Mucosa of rectum (tissue), 2 donors: ENCODE results near the gene SLC39A12.

Source experiments
- H3K27ac ChIP-seq, 2 donors: one replicate each; pipeline ENCODE4 v1.7.0; 2013; ENCODE audit warnings: inconsistent platforms in 2 of 2, low read depth in 2 of 2, low read length in 2 of 2
- H3K27me3 ChIP-seq, 2 donors: one replicate each; pipeline ENCODE4 v1.7.0; 2013; ENCODE audit warnings: low read length in 2 of 2; ENCODE audit not compliant: control insufficient read depth in 2 of 2, insufficient read depth in 2 of 2
- H3K36me3 ChIP-seq, 2 donors: one replicate each; pipeline ENCODE4 v1.7.0; 2013; ENCODE audit warnings: low read length in 2 of 2; ENCODE audit not compliant: control insufficient read depth in 2 of 2, insufficient read depth in 2 of 2
- H3K4me1 ChIP-seq, 2 donors: one replicate each; pipeline ENCODE4 v1.7.0; 2013; ENCODE audit warnings: low read length in 2 of 2, mild to moderate bottlenecking in 1 of 2; ENCODE audit not compliant: control insufficient read depth in 2 of 2, insufficient read depth in 2 of 2
- H3K4me3 ChIP-seq, 2 donors: one replicate each; pipeline ENCODE4 v1.7.0; 2013; ENCODE audit warnings: low read length in 2 of 2
- H3K9ac ChIP-seq, 2 donors: one replicate each; pipeline ENCODE4 v1.7.0; 2013; ENCODE audit warnings: low read length in 2 of 2, low read depth in 1 of 2, mild to moderate bottlenecking in 1 of 2
- H3K9me3 ChIP-seq, 2 donors: one replicate each; pipeline ENCODE4 v1.7.0; 2013; ENCODE audit warnings: low read length in 2 of 2; ENCODE audit not compliant: control insufficient read depth in 2 of 2
- donor health status: healthy.
- donor health status: Normal muscosa, but diverticular disease.

SLC39A12 gene

DNA sequence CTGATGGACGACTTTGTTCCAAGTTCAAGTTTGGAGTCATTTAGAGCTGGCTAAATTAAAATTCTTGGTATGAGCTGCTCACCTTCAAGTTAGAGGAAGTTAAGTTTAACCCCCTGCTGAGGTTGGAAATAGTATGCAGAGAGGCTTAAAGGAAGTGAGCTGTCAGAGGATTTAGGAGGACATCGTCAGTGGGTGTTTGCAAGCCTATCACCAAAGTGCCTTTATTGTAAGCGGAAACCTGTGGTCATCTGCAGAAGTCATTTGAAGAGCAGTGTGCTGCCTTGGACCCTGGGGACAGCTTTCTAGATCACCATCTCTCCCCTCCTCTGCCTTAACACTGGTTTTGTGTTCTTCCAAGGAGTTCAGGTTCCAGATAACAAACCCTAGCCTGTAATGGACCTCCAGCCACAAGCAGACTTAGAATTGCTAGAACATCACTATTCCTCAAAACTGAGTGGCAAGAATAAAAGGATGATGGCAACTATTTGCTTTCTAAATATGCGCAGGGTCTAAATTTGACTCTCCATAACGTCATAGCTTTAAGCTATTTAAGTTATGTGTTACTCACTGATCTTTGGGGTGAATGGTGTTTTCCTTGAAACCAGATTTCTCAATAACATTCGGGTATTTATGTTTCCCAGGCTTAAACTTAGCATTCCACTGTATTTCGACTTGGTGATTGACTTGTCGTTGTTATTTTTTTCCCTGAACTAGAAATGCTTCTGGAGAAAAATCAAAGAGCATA is 93.4 kb downstream of the SLC39A12 start:
- H3K9me3 ChIP-seq: no peaks in the 10 kb centered on the region
- H3K4me1 ChIP-seq: no peaks in the 10 kb centered on the region
- no peaks in the 10 kb centered on the region for H3K36me3 ChIP-seq
- no peak overlapping the region for H3K9ac ChIP-seq
- H3K27me3 ChIP-seq: no peaks in the 10 kb centered on the region
- no peak overlapping the region for H3K27ac ChIP-seq
- no peak overlapping the region for H3K4me3 ChIP-seq

DNA sequence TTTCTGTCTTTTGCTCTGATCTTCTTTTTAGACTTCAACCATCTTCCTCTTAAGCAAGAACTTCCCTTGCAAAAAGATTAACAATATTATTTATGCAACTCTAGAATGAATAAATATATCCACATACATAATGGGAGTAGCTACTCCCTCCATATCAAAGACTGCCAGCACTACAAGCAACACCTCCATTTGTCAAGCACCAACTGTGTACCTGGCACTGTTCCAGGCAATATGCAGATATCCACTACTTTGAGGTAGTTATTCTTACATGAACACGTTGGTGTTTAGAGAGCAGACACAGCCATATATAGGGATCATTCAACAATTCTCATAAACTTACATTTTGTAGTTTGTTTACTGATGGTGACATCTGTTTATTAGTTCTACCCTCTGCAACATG is 104.9 kb downstream of the SLC39A12 start:
- H3K9ac ChIP-seq: no peak overlapping the region
- H3K27ac ChIP-seq: no peak overlapping the region
- no peaks in the 10 kb centered on the region for H3K36me3 ChIP-seq
- no peaks in the 10 kb centered on the region for H3K27me3 ChIP-seq
- no peaks in the 10 kb centered on the region for H3K9me3 ChIP-seq
- no peak overlapping the region for H3K4me3 ChIP-seq
- H3K4me1 ChIP-seq: peaks cover 0 to 3% of the 10 kb centered on the region in 2 donors

DNA sequence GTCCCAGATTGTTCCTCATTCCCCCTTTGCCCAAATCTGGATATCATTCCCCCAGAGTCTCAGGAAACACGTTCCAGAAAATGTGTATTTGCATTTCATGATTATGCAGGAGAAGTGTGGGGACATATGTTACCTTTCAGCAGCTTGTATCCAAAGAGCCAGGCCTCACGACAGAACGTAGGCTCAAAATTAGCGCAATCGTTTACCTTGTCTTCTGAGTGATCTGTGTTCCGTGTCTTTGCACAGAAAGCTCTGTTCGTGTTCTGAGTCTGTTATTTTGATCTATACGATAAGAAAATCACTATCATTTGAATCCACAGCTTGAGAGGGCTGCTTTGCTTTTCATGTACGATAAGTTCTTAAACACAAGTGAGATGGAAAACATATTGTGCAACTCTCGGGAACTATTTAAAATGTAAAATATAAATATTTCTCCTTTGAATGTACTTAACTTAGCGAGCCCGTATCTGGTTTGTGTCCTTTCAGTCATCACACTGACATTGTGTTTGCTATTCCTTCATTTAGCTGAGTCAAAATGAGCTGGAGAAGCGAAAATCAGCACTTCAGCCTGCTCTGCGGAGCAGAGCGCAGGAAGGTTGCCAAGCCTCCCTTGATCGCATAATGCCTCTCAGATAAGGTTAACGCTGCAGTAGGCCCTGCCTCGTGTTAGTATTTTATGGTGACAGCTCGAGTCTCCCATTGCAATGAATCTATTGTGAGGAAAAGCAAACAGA is 108.3 kb downstream of the SLC39A12 start:
- Histone ChIP-seq H3K9ac (no peak overlapping the region), H3K4me3 (no peak overlapping the region)

DNA sequence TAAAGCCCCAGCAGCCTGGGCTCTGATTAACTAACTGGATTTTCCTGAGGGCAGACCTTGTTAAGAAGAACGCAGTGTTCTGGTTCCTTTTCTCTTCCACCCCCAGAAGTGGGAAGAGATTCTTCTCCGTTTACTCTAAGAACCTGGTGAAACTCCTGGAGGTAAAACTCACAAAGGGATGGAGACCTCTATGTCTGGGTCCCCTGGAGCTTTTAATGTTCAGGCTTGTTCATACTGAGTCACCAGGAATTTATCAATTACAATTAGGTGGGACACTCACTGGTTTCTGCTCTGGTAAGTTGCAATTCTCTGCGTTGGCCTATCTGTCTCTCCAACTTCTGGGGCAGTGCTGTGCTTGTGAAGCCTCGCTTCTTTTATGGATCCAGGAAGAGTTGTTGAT is 115.2 kb downstream of the SLC39A12 start:
- Histone ChIP-seq H3K9me3 (no peaks in the 10 kb centered on the region), H3K27ac (no peak overlapping the region), H3K36me3 (no peaks in the 10 kb centered on the region), H3K4me1 (no peaks in the 10 kb centered on the region), H3K9ac (no peak overlapping the region), H3K27me3 (no peaks in the 10 kb centered on the region), H3K4me3 (no peak overlapping the region)

More for the DNA sequence above, 108.3 kb downstream of the SLC39A12 start:
- Histone ChIP-seq H3K4me1 (no peaks in the 10 kb centered on the region), H3K27ac (no peak overlapping the region), H3K9me3 (no peaks in the 10 kb centered on the region), H3K36me3 (no peaks in the 10 kb centered on the region), H3K27me3 (no peaks in the 10 kb centered on the region)

DNA sequence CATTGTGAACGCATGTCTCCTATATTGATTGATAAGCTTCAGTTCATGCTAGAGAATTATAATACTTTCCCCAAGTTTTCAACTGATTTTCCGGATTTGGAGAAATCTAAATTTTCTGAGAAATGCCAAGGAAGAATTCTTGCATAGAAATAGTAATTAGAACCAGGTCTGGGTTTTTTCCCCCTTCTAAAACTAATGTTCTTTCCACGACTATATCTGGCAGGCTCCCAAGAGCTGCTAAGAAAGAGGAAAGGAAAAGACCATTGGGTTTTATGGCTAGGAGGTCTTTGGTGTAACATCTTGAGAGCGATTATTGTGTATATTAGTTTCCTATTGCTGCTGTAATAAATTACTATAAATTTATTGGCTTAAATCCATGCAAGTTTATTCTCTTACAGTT is 116.7 kb downstream of the SLC39A12 start:
- H3K4me1 ChIP-seq: no peaks in the 10 kb centered on the region
- no peak overlapping the region for H3K9ac ChIP-seq
- H3K36me3 ChIP-seq: no peaks in the 10 kb centered on the region
- no peak overlapping the region for H3K27ac ChIP-seq
- no peaks in the 10 kb centered on the region for H3K27me3 ChIP-seq
- H3K9me3 ChIP-seq: no peaks in the 10 kb centered on the region
- no peak overlapping the region for H3K4me3 ChIP-seq

DNA sequence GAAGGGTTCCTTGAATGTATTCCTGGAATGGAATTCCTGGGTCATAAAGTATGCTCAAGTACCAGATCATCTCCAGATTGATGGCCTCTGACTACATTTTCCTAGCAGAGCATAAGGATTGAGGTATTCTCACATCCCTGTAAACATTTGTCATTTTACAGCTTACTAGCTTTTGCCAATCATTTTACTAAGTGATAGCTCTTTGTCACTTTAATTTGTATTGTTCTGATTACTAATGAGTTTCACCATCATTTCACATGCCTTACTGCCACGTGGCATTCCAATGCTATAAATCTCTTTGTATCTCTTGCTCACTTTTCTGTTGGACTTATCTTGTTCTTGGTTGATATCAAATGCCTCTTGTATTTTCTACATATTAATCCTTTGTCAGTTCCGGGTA is 119.9 kb downstream of the SLC39A12 start:
- no peaks in the 10 kb centered on the region for H3K36me3 ChIP-seq

DNA sequence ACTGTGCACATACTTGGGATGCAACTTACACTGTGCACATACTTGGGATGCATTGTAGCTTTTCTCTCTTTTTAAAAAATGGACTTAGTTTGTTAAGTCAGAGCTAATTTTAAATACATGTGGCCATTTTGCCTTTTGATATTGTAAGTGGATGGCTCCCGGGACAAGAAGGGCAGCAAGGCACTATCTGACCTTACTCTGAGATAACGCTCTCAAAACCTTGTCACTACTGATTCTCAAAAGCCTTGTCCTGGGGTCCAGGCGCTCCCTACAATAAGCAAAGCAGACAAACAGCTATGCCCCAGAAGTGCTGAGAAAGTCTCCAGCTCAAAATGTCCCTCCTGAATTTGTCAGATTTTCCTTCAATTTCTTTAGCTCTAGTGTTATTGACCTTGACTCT is 121.6 kb downstream of the SLC39A12 start:
- no peak overlapping the region for H3K27ac ChIP-seq
- H3K9me3 ChIP-seq: no peaks in the 10 kb centered on the region
- H3K4me1 ChIP-seq: no peaks in the 10 kb centered on the region
- H3K9ac ChIP-seq: peak overlapping the region in 1 of 2 donors; percentile 17
- H3K36me3 ChIP-seq: no peaks in the 10 kb centered on the region
- H3K4me3 ChIP-seq: no peak overlapping the region
- no peaks in the 10 kb centered on the region for H3K27me3 ChIP-seq

More for the DNA sequence above, 119.9 kb downstream of the SLC39A12 start:
- Histone ChIP-seq H3K27ac (no peak overlapping the region), H3K4me1 (no peaks in the 10 kb centered on the region), H3K9me3 (no peaks in the 10 kb centered on the region), H3K9ac (no peak overlapping the region), H3K4me3 (no peak overlapping the region), H3K27me3 (no peaks in the 10 kb centered on the region)

DNA sequence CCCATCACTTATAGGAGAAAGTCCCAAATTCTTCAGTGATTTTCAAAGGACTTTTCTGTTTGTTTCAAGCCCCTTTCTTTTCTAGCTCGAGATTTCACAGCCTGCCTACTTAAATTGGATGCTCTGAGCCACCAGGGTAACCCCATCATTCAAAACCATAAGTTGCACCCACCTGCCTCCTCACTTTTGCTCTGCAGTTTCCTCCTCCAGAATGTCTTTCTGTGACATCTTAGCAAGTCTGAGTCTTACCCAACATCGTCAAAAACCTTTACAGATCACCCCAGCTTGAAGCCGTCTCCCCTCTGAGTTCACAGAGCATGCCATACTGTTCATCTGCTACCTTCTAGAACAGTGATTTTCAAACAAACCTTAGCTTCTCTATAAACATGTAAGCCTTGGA is 124.2 kb downstream of the SLC39A12 start:
- no peaks in the 10 kb centered on the region for H3K4me1 ChIP-seq
- no peak overlapping the region for H3K27ac ChIP-seq
- no peak overlapping the region for H3K4me3 ChIP-seq
- H3K27me3 ChIP-seq: no peaks in the 10 kb centered on the region
- no peak overlapping the region for H3K9ac ChIP-seq
- no peaks in the 10 kb centered on the region for H3K36me3 ChIP-seq
- no peaks in the 10 kb centered on the region for H3K9me3 ChIP-seq

DNA sequence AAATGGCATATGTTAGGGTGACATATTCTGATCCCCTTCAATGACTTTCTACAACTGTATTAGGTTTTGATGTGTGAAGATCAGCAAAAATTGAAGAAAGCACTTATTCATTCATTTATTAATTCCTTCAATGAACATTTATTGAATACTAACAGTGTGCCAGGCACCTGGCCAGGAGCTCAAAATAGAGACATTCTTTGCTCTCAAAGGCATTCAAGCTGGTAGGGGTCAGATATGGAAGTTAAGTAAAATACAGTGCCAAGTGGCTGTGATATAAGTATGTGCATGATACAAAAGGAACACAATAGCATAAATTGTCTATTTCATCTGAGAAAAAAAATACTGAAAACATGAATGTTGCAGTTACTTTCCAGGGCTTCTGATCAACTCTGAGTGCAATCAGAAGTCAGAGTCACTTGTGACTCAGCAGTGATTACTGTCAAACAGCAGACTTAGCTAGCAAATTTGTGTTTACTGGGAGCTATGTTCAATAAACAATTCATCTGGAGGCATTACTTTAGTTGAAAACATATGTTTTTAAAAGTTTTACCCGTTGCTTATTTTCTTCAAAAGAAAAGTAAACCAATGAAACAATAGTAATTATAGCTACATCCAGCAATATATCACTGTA is 128.1 kb downstream of the SLC39A12 start:
- no peak overlapping the region for H3K9ac ChIP-seq
- no peaks in the 10 kb centered on the region for H3K4me1 ChIP-seq
- H3K4me3 ChIP-seq: no peak overlapping the region
- H3K9me3 ChIP-seq: no peaks in the 10 kb centered on the region
- H3K36me3 ChIP-seq: no peaks in the 10 kb centered on the region
- H3K27me3 ChIP-seq: no peaks in the 10 kb centered on the region
- no peak overlapping the region for H3K27ac ChIP-seq

DNA sequence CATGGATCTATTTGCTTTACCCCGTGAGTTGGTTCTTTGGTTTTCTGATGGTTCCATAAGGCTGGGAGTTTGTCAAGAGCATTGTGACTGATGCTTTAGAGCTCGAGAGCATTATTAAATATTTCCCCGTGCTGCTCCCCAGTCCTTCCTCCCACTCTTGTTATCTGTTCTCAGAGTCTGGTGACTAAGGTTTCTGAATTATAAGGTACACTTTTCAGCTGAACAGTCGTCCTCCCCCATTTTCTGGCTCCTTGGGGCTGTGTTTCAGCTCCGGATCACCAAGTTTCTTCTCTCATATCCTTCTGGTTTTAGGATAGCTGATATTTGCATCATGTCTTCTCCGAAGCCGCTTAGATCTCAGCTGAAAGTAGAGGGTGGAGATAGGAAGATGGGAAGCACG is 130.7 kb downstream of the SLC39A12 start:
- Histone ChIP-seq H3K4me3 (no peak overlapping the region), H3K36me3 (no peaks in the 10 kb centered on the region), H3K9me3 (no peaks in the 10 kb centered on the region), H3K4me1 (no peaks in the 10 kb centered on the region), H3K27ac (no peak overlapping the region), H3K27me3 (no peaks in the 10 kb centered on the region), H3K9ac (no peak overlapping the region)
